Measurements from ENCODE around the gene MSRB3. TPM values are rescaled to one million over a fixed set of nuclear protein-coding genes. Genes with fewer than 3 reads are reported as not detected.

MSRB3 gene
- total RNA-seq, 1 donor from 2014 or later = 3.7 TPM

GRCh38 chr12:65252515-65252914 is 26.0 kb upstream of the MSRB3 start:
- H3K27me3 Mint-ChIP-seq (ENCODE audit: insufficient read depth, low read depth) = peaks cover 6% of the 10 kb centered on the region
- Histone ChIP-seq H3K27ac (no peak overlapping the region), H3K4me2 (no peak overlapping the region), H4K20me1 (ENCODE audit: low read depth) (no peaks in the 10 kb centered on the region), H3K79me2 (ENCODE audit: low read depth) (no peaks in the 10 kb centered on the region), H3K4me3 (no peak overlapping the region), H3K4me1 (no peaks in the 10 kb centered on the region), H3K9me3 (ENCODE audit: low read depth) (no peaks in the 10 kb centered on the region), H3K9ac (no peak overlapping the region), H3K27me3 (no peaks in the 10 kb centered on the region), H3K36me3 (no peaks in the 10 kb centered on the region), H3F3A (ENCODE audit: low read depth) (no peaks in the 10 kb centered on the region), H2AFZ (replicated peaks) (no peak overlapping the region)
- no peak overlapping the region for H3K4me3 Mint-ChIP-seq
- H3K9me3 Mint-ChIP-seq = no peaks in the 10 kb centered on the region
- no peaks in the 10 kb centered on the region for H3K4me1 Mint-ChIP-seq
- DNase-seq (ENCODE audit: low spot score) = no peak
- H3K27ac Mint-ChIP-seq = no peak overlapping the region
- TF ChIP-seq EZH2 (IDR thresholded peaks at IDR 0.05) = no peak
- TF ChIP-seq EZH2phosphoT487 (IDR thresholded peaks at IDR 0.05) = no peak
- TF ChIP-seq, protein P1, sequence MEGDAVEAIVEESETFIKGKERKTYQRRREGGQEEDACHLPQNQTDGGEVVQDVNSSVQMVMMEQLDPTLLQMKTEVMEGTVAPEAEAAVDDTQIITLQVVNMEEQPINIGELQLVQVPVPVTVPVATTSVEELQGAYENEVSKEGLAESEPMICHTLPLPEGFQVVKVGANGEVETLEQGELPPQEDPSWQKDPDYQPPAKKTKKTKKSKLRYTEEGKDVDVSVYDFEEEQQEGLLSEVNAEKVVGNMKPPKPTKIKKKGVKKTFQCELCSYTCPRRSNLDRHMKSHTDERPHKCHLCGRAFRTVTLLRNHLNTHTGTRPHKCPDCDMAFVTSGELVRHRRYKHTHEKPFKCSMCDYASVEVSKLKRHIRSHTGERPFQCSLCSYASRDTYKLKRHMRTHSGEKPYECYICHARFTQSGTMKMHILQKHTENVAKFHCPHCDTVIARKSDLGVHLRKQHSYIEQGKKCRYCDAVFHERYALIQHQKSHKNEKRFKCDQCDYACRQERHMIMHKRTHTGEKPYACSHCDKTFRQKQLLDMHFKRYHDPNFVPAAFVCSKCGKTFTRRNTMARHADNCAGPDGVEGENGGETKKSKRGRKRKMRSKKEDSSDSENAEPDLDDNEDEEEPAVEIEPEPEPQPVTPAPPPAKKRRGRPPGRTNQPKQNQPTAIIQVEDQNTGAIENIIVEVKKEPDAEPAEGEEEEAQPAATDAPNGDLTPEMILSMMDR (IDR thresholded peaks at IDR 0.05) = no peak
- H3K36me3 Mint-ChIP-seq = peaks cover 1% of the 10 kb centered on the region

DNA sequence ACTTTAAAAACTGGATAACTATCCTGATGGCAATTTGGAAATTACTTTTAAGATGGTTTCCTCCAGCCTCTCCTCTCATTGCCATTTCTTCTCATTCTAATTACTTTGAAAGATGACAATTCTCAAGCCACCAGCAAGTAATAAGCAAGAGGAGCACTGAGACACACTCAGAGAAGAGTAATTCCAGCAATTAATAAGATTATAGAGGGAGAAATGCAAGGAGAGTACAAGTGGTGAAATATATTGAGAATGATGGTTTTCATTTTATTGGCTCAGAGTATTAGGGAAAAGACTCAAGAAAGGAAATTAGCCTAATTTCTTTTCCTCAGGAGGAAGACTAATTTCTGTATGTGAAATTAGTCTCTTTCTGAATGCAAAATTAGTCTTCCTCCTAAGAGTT is 20.5 kb upstream of the MSRB3 start:
- no peak overlapping the region for H3K9ac ChIP-seq
- H3K4me2 ChIP-seq = no peak overlapping the region
- no peaks in the 10 kb centered on the region for H3K36me3 ChIP-seq
- no peak overlapping the region for H3K4me3 ChIP-seq
- Mint-ChIP-seq H3K4me3 (no peak overlapping the region), H3K27me3 (ENCODE audit: insufficient read depth, low read depth) (peaks cover 2% of the 10 kb centered on the region), H3K36me3 (no peaks in the 10 kb centered on the region), H3K4me1 (peaks cover 2% of the 10 kb centered on the region), H3K9me3 (no peaks in the 10 kb centered on the region), H3K27ac (no peak overlapping the region)
- TF ChIP-seq, protein P1 (IDR thresholded peaks at IDR 0.05) = no peak
- TF ChIP-seq EZH2 (IDR thresholded peaks at IDR 0.05) (no peak), EZH2phosphoT487 (IDR thresholded peaks at IDR 0.05) (no peak)
- no peaks in the 10 kb centered on the region for H3F3A ChIP-seq (ENCODE audit: low read depth)
- no peaks in the 10 kb centered on the region for H3K9me3 ChIP-seq (ENCODE audit: low read depth)
- H4K20me1 ChIP-seq (ENCODE audit: low read depth) = no peaks in the 10 kb centered on the region
- no peaks in the 10 kb centered on the region for H3K27me3 ChIP-seq
- H2AFZ ChIP-seq (replicated peaks) = no peak overlapping the region
- H3K4me1 ChIP-seq = no peaks in the 10 kb centered on the region
- no peak for DNase-seq (ENCODE audit: low spot score)
- H3K79me2 ChIP-seq (ENCODE audit: low read depth) = no peaks in the 10 kb centered on the region
- no peak overlapping the region for H3K27ac ChIP-seq

DNA sequence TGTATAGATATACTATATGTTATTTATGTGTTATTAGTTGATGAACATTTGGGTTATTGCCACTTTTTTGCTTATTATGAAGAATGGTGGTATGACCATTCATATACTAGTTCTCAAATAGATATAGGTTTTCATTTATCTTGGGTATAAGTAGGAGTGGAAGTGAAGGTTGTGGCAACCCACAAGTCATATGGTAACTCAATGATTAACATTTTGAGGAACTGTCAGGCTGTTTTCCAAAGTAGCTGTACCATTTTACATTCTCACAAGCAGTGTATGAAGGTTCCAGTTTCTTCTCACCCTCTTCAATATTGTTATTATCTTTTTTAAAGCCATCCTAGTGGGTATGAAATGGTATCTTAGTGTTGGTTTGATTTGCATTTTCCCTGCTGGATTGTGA is 19.0 kb upstream of the MSRB3 start:
- Mint-ChIP-seq H3K27ac (no peak overlapping the region), H3K4me3 (no peak overlapping the region), H3K36me3 (no peaks in the 10 kb centered on the region), H3K4me1 (peaks cover 2% of the 10 kb centered on the region), H3K9me3 (no peaks in the 10 kb centered on the region), H3K27me3 (ENCODE audit: insufficient read depth, low read depth) (peaks cover 2% of the 10 kb centered on the region)
- H3K4me1 ChIP-seq = no peaks in the 10 kb centered on the region
- H3K4me2 ChIP-seq = no peak overlapping the region
- no peaks in the 10 kb centered on the region for H3K9me3 ChIP-seq (ENCODE audit: low read depth)
- no peak overlapping the region for H2AFZ ChIP-seq (replicated peaks)
- H3K27ac ChIP-seq = no peak overlapping the region
- TF ChIP-seq, protein P1 (IDR thresholded peaks at IDR 0.05) = no peak
- TF ChIP-seq EZH2phosphoT487 (IDR thresholded peaks at IDR 0.05) = no peak
- TF ChIP-seq EZH2 (IDR thresholded peaks at IDR 0.05) = no peak
- no peak overlapping the region for H3K4me3 ChIP-seq
- no peaks in the 10 kb centered on the region for H3K79me2 ChIP-seq (ENCODE audit: low read depth)
- H3F3A ChIP-seq (ENCODE audit: low read depth) = no peaks in the 10 kb centered on the region
- H3K9ac ChIP-seq = no peak overlapping the region
- H3K36me3 ChIP-seq = no peaks in the 10 kb centered on the region
- no peaks in the 10 kb centered on the region for H4K20me1 ChIP-seq (ENCODE audit: low read depth)
- no peaks in the 10 kb centered on the region for H3K27me3 ChIP-seq
- DNase-seq (ENCODE audit: low spot score) = no peak
